Neural cell (in vitro differentiated cells): ENCODE measurements around the gene MEGF6.

Experiments used
- CTCF ChIP-seq: fragments of 450-650 bp; IDR thresholded peaks from 2 replicates; pipeline ENCODE4 v1.5.1; 2014; ENCODE audit warnings: antibody characterized with exemption, mild to moderate bottlenecking, moderate library complexity; ENCODE audit not compliant: poor library complexity, severe bottlenecking
- EZH2 ChIP-seq: fragments of 200-600, 300-800 bp; shearing (Covaris generic), sonication (generic); IDR thresholded peaks from 2 replicates; pipeline ENCODE4 v1.6.1; 2014; ENCODE audit warnings: antibody characterized with exemption, low read length, borderline replicate concordance, mild to moderate bottlenecking; ENCODE audit not compliant: insufficient read depth, poor library complexity, severe bottlenecking
- POLR2AphosphoS5 ChIP-seq: IDR thresholded peaks from 2 replicates; pipeline ENCODE4 v1.6.1; 2012

GRCh38 chr1:3477241-3477995 is 133.9 kb downstream of the MEGF6 start:
- TF ChIP-seq CTCF, result no peak
- no peak for TF ChIP-seq EZH2
- TF ChIP-seq POLR2AphosphoS5, result no peak
